MG63 (cell line): ENCODE results near the gene TTC34. TPM values are rescaled to one million over a fixed set of nuclear protein-coding genes. Genes with fewer than 3 reads are reported as not detected.
A peak's percentile ranks its signal among the peaks of the same experiment; 100 is the strongest.
"Not testable (repeated sequence)": the region's sequence is repeated elsewhere in the genome, so short reads cannot be mapped to it uniquely, and the experiment has no call there.

Experiments used
- DNase-seq: peaks from one replicate; pipeline ENCODE4 v3.0.0-alpha.2; 2020
- H3K27me3 ChIP-seq: fragments of 250-450 bp; sonication (Bioruptor Pico); 2 replicates; pipeline ENCODE4 v1.5.1; 2020; ENCODE audit warnings: mild to moderate bottlenecking, moderate library complexity
- H3K36me3 ChIP-seq: fragments of 250-450 bp; sonication (Bioruptor Pico); 2 replicates; pipeline ENCODE4 v1.5.1; 2020; ENCODE audit warnings: mild to moderate bottlenecking, moderate library complexity
- H3K4me3 ChIP-seq: fragments of 250-450 bp; sonication (Bioruptor Pico); 2 replicates; pipeline ENCODE4 v1.5.1; 2020; ENCODE audit warnings: mild to moderate bottlenecking, moderate library complexity
- H3K9me3 ChIP-seq: fragments of 250-450 bp; sonication (Bioruptor Pico); 2 replicates; pipeline ENCODE4 v1.5.1; 2020; ENCODE audit warnings: mild to moderate bottlenecking, moderate library complexity
- total RNA-seq: library from RNA; depleted of rRNA; stranded (reverse); fragments of >200 nt; shearing (Covaris generic); gene quantifications from 2 replicates; pipeline ENCODE4 v1.2.3, GENCODE V29; 2014; ENCODE audit warnings: low replicate concordance

The TTC34 gene
- total RNA-seq, 1 experiment from 2014 or later = not detected

DNA sequence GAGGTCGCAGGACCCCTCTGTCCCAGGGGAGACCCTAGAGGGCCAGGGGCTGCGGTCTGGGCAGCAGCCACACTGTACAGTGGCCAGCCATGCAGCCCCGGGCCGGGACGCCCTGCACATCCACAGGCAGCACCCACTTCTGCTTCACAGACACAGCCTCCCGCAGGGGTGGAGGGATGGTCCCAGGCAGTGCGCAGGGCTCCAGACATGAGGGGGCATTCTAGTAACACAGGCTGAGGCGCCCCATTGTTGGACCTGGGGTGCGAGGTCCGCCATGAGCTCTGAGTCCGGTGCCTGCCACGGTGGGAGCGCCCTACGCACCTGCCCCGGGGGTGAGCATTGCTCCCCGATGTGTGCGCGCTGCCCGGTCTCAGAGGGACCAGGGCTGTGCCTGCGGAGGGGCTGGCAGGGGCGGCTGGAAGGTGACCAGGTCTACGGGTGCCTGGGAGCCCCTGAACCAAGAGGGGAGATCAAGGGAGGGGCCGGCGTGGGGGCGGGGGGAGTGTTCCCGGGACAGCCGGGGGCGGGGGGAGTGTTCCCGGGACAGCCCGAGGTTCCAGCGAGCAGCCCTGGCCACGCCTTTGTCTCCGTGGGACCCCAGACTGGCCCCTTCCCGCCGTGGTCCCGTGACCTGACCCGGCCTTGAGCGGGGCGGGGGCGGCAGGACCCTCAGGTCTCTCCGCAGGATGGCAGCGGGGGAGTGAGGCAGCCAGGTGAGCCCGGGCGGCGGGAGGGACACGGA, 173.1 kb downstream of the TTC34 start:
- H3K9me3 ChIP-seq = no peaks in the 10 kb centered on the region; the same call in 1 of the 2 replicates
- no peak for DNase-seq
- peaks cover 30% of the 10 kb centered on the region for H3K27me3 ChIP-seq
- no peaks in the 10 kb centered on the region for H3K36me3 ChIP-seq
- no peak overlapping the region for H3K4me3 ChIP-seq

DNA sequence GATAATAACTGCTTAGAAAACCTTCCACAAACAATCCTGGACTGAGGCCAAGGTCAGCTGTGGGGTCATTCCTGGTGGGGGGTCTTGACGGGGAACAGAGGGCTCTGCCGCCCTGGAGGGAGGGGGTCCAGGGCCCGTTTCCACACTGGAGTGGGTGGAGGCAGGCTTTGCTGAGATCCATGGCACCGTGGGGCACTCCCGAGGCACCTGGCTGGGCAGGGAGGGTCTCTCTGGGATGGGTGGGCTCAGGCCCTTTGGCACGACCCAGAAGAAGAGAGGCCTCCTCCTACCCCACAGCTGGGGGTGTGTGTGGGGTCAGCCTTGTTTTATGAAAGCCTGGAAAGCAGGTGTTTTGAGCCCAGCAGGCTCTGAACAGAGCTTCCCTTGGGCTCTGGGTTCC, 173.7 kb downstream of the TTC34 start:
- no peaks in the 10 kb centered on the region for H3K36me3 ChIP-seq
- no peaks in the 10 kb centered on the region; the same call in 1 of the 2 replicates for H3K9me3 ChIP-seq
- DNase-seq = no peak
- H3K27me3 ChIP-seq = peaks cover 30% of the 10 kb centered on the region
- H3K4me3 ChIP-seq = no peak overlapping the region

DNA sequence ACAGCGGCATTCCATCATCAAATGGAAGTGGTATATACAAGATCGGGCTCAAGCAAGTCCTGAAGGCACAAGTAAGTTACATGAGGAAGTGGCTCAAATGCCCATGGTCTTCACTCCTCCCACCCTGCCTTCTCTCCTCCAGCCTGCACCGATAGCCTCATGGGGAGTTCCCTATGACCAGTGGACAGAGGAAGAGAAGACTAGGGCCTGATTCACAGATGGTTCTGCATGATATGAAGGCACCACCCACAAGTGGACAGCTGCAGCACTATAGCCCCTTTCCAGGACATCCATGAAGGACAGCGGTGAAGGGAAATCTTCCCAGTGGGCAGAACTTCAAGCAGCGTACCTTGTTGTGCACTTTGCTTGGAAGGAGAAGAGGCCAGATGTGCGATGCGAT, 175.7 kb downstream of the TTC34 start:
- not testable (repeated sequence) for H3K36me3 ChIP-seq, H3K4me3 ChIP-seq, H3K9me3 ChIP-seq, DNase-seq
- peaks cover 30% of the 10 kb centered on the region for H3K27me3 ChIP-seq

DNA sequence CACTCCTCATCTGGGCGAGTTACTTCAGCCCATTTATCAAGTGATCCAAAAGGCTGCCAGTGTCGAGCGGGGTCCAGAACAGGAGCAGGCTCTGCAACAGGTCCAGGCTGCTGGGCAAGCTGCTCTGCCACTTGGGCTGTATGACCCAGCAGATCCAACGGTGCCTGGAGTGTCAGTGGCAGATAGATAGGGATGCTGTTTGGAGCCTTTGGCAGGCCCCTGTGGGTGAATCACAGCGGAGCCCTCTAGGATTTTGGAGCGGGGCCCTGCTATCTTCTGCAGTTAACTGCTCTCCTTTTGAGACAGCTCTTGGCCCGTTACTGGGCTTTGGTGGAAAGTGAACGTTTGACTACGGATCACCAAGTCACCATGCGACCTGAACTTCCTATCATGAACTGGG, 176.2 kb downstream of the TTC34 start:
- Histone ChIP-seq H3K4me3 (no peak overlapping the region), H3K27me3 (peaks cover 30% of the 10 kb centered on the region), H3K9me3 (no peaks in the 10 kb centered on the region; the same call in 1 of the 2 replicates), H3K36me3 (no peaks in the 10 kb centered on the region)
- no peak for DNase-seq

DNA sequence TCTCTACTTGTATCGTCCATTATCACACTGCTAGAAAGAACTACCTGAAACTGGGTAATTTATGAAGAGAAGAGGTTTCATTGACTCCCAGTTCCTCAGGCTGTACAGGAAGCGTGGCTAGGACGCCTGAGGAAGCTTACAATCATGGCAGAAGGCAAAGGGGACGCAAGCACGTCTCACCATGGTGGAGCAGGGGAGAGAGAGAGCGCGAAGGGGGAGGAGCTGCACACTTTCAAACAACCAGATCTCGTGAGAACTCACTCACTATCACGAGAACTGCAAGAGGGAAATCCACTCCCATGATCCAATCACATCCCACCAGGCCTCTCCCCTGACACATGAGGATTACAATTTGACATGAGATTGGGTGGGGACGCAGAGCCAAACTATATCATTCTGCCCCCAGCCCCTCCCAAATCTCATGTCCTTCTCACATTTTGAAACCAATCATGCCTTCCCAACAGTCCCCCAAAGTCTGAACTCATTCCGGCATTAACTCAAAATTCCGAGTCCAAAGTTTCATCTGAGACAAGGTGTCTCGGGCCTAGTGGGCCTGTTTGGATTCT, 176.7 kb downstream of the TTC34 start:
- no peak for DNase-seq
- H3K9me3 ChIP-seq = no peaks in the 10 kb centered on the region; the same call in 1 of the 2 replicates
- H3K4me3 ChIP-seq = no peak overlapping the region

DNA sequence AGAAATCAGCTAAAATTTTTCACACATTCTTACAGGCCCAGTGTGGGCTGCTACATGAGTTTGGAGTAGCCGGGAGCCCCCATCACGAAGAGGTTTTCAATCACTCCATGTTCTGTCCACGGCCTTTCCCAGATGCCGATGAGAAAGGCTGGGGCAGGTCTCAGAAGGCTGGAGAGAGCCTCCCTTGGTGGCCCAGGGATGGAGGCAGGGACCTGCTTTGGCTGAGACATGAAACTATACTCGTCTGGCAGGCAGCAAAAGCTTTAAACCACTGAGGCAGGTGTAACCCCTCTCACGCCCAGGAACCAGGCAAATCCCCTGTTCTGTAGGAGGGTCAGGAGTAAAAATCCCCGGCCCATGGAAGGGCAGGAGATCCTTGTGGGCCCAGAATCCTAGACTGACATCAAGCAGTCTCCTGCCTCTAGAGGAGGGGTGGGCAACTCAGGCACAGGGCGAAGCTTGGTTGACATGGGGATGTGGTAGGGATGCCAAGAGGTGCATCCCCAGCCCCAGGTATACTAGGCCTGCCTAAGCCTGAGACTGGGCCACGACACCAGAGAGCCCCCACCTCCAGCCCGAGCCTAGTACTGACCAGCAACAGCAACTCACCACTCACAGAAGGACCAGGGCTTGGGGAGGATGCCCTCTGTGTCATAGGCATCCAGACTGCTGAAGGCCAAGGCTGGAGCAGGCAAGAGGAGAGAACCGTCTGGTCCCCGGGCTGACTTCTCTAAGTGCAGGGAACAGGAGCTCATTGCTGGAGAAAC, 177.7 kb downstream of the TTC34 start:
- Histone ChIP-seq H3K9me3 (no peaks in the 10 kb centered on the region; the same call in 1 of the 2 replicates), H3K4me3 (no peak overlapping the region), H3K27me3 (peaks cover 21% of the 10 kb centered on the region), H3K36me3 (no peaks in the 10 kb centered on the region)
- DNase-seq = no peak

More for the DNA sequence above, 176.7 kb downstream of the TTC34 start:
- Histone ChIP-seq H3K27me3 (peaks cover 30% of the 10 kb centered on the region), H3K36me3 (no peaks in the 10 kb centered on the region)

DNA sequence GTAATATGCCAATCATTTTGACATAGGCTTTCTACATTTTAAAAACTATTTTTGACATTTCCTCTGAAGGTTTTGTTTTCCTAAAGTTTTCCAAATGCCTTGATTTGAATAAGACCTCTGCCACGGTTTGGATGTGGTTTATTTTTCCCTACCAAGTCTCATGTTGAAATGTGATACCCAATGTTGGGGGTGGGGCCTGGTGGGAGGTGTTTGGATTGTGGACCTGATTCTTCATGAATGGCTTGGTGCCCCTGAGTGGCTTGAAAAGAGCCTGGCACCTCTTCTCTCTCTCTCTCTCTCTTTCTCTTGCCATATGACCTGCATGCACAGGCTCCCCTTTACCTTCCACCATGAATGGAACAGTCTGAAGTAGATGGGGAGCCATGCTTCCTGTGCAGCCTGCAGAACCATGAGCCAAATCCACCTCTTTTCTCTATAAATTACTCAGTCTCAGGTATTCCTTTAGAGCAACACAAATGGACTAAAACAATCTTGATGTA, 183.5 kb downstream of the TTC34 start:
- Histone ChIP-seq H3K4me3 (no peak overlapping the region), H3K27me3 (no peaks in the 10 kb centered on the region; the same call in none of the 2 replicates), H3K9me3 (peaks cover 3% of the 10 kb centered on the region; the same call in 1 of the 2 replicates), H3K36me3 (no peaks in the 10 kb centered on the region)
- no peak for DNase-seq

DNA sequence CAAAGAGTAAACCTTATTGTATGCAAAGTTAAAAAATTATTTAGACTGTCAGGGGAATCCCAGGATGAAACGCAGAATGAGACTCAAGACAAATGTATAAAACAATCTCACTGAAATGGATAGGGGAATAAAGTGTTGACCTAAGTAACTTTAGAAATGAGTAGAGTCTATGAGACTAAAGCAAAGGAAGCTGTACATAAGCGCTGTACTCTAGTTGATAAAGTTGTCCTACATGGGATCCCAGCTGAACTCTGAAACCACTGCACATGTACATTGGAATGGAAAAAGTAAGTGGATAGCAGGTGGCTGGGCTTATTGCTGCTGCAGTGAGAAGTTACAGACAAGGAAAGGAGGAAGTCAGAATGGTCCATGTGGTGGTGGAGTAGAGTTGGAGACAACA, 187.3 kb downstream of the TTC34 start:
- H3K9me3 ChIP-seq = peaks cover 3% of the 10 kb centered on the region; the same call in 1 of the 2 replicates
- no peak overlapping the region for H3K4me3 ChIP-seq
- no peak for DNase-seq
- H3K36me3 ChIP-seq = no peaks in the 10 kb centered on the region
- H3K27me3 ChIP-seq = no peaks in the 10 kb centered on the region; the same call in none of the 2 replicates

DNA sequence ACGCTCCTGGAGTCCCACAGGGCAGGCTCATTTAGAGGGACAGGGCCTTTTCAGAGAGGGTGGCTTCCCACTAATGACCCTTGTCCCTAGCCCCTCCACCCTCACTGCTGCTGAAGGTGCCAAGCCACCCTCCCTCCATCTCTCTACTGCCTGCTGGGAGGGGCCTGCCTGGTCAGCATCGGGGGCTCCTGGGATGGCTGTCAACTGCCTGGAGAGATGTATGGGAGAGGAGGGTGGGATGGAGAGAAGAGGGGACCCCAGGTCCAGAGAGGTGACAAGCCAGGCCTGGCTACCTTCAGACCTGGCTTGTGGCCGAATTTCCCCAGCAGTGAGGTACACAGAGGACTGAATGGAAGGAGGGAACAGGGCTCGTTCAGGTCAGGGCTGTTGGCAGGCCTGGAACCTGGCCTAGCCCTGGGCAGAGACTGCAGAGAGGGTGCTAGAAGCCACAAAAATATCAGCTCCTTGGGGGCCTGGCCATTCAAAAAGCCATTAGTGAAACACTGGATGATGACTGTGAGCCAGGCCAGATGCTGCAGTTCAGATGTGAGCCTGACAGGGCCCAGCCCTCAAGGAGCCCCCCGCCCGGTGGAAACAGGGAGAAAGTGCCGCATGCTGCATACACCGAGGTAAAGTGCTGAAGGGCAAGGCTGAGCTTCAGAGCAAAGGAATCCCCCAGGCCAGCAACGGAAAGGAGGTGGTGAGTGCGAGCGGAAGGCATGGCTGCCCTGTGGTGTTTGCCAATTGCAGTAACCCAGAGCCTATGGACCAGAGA, 188.7 kb downstream of the TTC34 start:
- H3K27me3 ChIP-seq = no peaks in the 10 kb centered on the region; the same call in 1 of the 2 replicates
- no peaks in the 10 kb centered on the region for H3K36me3 ChIP-seq
- no peak overlapping the region for H3K4me3 ChIP-seq
- no peak for DNase-seq
- H3K9me3 ChIP-seq = peaks cover 3% of the 10 kb centered on the region; the same call in 1 of the 2 replicates

DNA sequence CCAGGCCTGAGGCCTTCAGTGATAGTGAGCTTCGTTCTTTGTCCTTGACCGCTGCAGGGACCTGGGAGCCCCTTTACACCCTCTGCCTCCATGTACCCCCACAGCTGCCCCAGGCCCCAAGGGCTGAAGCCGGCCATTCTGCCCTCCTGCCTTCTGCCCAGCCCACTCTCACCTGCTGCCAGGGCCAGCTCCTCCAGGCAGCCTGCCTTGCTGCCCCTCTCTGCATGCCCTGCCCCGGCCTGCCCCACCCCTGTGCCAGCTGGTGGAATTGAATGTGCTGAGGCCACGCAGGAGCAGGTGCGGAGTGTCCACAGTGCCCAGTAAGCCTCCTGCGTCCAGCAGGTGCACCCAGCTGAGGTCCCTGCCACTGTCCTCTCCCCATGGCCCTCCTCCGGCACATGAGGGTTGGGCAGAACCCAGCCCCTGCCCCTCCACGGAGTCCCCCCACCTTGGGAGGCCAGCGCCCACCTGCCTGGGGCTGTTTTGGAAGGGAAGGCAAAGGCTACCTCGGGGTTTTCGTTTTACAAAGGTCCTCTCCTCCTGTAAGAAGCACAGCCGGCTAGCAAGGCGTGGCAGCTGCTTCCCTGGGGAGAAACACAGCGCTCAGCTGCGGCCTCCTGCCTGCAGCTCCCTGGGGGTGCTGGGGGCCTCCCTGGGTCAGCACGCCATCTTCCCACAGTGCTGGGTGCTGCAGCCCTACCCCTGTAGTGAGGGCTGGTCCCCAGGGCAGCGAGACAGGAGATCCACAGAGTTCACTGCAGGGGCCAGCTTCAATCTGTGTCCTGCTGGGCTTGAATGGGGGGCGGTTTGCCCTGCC, 189.7 kb downstream of the TTC34 start:
- no peak for DNase-seq
- Histone ChIP-seq H3K9me3 (peaks cover 3% of the 10 kb centered on the region; the same call in 1 of the 2 replicates), H3K36me3 (no peaks in the 10 kb centered on the region), H3K4me3 (no peak overlapping the region), H3K27me3 (no peaks in the 10 kb centered on the region; the same call in 1 of the 2 replicates)

DNA sequence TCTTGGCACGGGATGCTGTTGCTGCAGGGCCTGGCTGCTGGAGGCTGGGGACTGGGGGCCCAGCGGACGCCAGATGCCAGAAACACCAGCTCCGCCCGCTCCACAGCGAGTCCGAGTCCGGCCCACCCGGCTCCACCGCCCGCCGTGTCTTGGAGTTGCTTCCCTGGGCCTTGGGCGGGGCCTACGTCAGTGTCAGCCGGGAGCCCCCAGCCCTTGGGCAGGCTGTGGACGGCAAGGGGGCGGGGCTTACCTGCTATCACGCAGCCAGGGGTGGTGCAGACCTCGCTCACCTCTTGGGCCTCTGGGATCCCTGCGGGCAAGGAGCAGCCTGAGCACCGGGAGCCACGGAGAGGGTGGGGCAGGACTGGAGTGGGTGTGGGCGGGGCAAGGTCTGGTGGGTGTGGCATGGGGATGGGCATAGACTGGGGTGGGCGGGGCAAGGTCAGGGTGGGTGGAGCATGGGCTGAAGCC, 190.4 kb downstream of the TTC34 start:
- H3K9me3 ChIP-seq = peaks cover 3% of the 10 kb centered on the region; the same call in 1 of the 2 replicates

DNA sequence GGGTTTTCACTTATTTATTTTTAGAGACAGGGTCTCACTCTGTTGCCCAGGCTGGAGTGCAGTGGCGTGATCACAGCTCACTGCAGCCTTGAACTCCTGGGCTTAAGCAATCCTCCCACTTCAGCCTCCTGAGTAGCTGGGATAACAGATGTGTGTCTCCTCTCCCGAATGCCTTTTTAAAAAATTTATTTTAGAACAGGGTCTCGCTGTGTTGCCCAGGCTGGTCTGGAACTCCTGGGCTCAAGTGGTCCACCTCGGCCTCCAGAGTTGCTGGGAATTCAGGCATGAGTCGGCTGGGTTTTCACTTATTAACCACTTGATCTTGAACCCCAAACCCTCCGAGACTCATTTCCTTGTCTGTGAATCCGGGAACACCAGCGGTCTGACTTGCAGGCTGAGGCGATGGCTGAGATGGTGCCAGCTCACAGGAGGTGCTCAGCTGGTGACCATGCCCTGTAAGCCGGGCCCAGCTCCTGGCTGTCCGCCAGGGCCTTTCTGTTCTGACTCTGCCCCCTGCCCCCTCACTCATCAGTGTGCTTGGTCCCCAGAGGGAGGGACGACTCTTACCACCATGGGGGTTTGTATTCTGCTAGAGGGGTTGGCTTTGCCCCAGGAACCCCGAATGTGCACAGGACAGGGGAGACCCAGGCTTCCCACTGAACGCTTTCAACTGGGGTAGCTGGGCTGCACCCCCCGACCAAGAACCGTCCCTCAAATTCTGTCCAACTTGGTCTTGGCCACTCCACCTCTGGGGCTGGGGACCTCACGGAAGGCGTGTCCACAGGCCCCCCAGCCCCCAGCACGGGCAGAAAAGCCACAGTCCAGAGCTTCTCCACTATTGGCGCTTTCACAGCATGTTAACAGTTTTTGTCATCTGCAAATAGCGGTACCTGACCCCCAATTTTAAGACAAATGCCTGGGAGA, 191.2 kb downstream of the TTC34 start:
- no peaks in the 10 kb centered on the region for H3K27me3 ChIP-seq
- H3K9me3 ChIP-seq = peaks cover 3% of the 10 kb centered on the region; the same call in 1 of the 2 replicates
- DNase-seq = peak; percentile 35
- no peak overlapping the region for H3K4me3 ChIP-seq
- no peaks in the 10 kb centered on the region for H3K36me3 ChIP-seq

More for the DNA sequence above, 190.4 kb downstream of the TTC34 start:
- no peaks in the 10 kb centered on the region; the same call in 1 of the 2 replicates for H3K27me3 ChIP-seq
- H3K4me3 ChIP-seq = no peak overlapping the region
- no peaks in the 10 kb centered on the region for H3K36me3 ChIP-seq
- no peak for DNase-seq

DNA sequence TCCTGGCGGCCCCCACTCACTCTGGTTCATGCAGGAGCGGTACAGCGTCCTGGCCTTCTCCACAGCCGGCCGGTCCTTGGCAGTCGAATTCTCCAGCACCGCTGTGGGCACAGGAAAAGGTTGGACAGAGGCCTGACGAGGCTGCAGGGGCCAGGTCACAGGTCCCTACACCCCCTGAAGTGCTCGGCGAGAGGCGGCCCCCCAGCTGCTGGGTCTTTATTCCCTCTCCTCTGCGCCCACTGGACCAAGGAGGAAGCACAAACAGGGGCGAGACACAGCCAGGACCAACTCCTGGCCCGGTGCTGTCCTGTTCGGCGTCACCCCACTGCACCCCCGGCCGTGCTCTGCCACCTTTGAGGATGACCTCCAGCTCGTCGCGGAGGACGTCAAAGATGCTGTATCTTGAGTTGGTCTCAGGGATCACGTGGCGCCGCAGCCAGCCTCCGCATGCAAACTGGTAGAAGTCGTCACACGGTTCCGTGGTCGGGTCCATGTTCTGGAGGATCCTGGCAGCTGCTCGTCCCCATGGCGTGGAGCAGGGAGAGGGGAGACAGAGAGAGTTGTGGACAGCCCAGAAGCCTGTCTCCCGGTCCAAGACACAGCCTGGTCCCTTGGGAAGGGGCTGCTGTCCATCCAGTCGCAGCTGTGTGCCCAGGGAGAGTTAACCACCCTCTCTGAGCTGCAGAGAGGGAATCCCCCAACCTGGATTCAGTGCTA, 192.0 kb downstream of the TTC34 start:
- Histone ChIP-seq H3K36me3 (no peaks in the 10 kb centered on the region), H3K9me3 (peaks cover 3% of the 10 kb centered on the region; the same call in 1 of the 2 replicates), H3K4me3 (no peak overlapping the region), H3K27me3 (no peaks in the 10 kb centered on the region)
- no peak for DNase-seq

DNA sequence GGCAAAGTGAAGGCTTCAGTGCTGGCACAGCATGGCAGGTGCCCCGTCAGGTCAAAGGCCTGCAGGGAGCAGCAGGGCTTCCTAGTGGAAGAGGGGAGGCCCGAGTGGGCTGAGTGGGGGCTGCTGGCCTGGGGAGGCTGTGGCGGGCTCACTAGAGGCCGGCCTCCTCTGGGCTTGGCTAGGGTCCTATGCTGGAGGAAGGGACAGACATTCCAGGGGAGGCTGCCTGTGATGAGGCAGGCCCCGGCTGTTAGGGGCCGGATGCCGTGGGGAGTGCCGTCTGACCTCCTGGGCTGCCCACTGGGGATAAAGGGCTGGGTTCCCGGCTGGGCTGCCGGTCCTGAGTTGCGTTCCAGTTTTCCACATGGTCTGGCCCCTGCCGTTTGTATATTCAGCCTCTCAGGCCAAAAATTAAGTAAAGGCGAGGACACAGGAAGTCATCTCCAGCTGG, 193.8 kb downstream of the TTC34 start:
- DNase-seq = no peak
- H3K4me3 ChIP-seq = no peak overlapping the region
- no peaks in the 10 kb centered on the region for H3K27me3 ChIP-seq
- H3K36me3 ChIP-seq = no peaks in the 10 kb centered on the region
- no peaks in the 10 kb centered on the region for H3K9me3 ChIP-seq
